Measurements from ENCODE around the gene GLYAT.

GLYAT gene

GRCh38 chr11:58741127-58741526 is 9.4 kb upstream of the GLYAT start:
- H3K4me3 ChIP-seq (ENCODE audit: low read depth in 1 of 2, low read length in 2 of 2): no peak overlapping the region
- H3K27ac ChIP-seq (ENCODE audit: low read depth, low read length): no peak overlapping the region
- H3K27me3 ChIP-seq (ENCODE audit: control insufficient read depth in 1 of 2, insufficient read depth in 2 of 2, low read length in 2 of 2): no peaks in the 10 kb centered on the region
- H3K9ac ChIP-seq (ENCODE audit: low read length): no peak overlapping the region
- H3K36me3 ChIP-seq (ENCODE audit: insufficient read depth, low read length): no peaks in the 10 kb centered on the region
- H3K4me1 ChIP-seq (ENCODE audit: insufficient read depth, low read length): no peaks in the 10 kb centered on the region
- H3K9me3 ChIP-seq (ENCODE audit: low read length): peaks cover 9% of the 10 kb centered on the region

- H3K27me3 ChIP-seq (ENCODE audit: control insufficient read depth in 1 of 2, insufficient read depth in 2 of 2, low read length in 2 of 2): no peaks in the 10 kb centered on the region
- H3K36me3 ChIP-seq (ENCODE audit: insufficient read depth, low read length): no peaks in the 10 kb centered on the region
- H3K27ac ChIP-seq (ENCODE audit: low read depth, low read length): no peak overlapping the region
- H3K9me3 ChIP-seq (ENCODE audit: low read length): peaks cover 9% of the 10 kb centered on the region
- no peak overlapping the region for H3K9ac ChIP-seq (ENCODE audit: low read length)
- H3K4me1 ChIP-seq (ENCODE audit: insufficient read depth, low read length): no peaks in the 10 kb centered on the region
- no peak overlapping the region for H3K4me3 ChIP-seq (ENCODE audit: low read depth in 1 of 2, low read length in 2 of 2)
Observed at GRCh38 chr11:58740447-58740846, 8.7 kb upstream of the GLYAT start.

DNA sequence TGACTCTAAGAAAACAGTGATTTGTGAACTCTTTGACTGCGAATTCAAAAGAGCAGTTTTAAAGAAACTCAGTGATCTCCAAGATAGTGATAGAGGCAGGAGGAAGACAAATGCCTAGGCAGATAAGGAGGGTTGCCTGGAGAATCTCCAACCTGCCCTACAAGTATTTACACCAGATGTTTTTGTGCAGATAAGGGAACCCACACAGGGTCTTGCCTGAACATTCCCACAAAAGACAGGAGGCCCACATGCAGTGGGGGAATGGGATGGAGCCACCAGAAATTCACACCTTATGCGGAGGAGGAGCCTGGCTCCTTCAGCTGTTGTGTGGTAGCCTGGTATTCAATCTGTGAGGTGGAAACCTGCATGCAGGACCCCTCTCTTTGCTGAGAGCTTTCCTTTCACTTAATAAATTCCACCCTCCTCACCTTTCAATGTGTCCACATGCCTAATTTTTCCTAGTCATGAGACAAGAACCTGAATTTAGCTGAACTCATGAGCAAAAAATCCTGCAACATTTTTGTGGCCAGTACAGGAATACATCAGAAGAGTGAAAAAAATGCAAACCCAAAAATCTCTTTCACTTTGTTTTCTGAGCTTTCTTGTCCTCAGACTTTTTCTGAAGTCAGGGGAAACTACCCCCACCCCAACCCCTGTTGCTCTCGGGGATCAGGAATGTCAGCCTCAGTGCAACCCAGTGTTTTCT is 8.1 kb upstream of the GLYAT start:
- H3K4me1 ChIP-seq (ENCODE audit: insufficient read depth, low read length): no peaks in the 10 kb centered on the region
- no peaks in the 10 kb centered on the region for H3K27me3 ChIP-seq (ENCODE audit: control insufficient read depth in 1 of 2, insufficient read depth in 2 of 2, low read length in 2 of 2)
- H3K4me3 ChIP-seq (ENCODE audit: low read depth in 1 of 2, low read length in 2 of 2): no peak overlapping the region
- no peak overlapping the region for H3K9ac ChIP-seq (ENCODE audit: low read length)
- H3K36me3 ChIP-seq (ENCODE audit: insufficient read depth, low read length): no peaks in the 10 kb centered on the region
- no peak overlapping the region for H3K27ac ChIP-seq (ENCODE audit: low read depth, low read length)
- H3K9me3 ChIP-seq (ENCODE audit: low read length): peaks cover 9% of the 10 kb centered on the region

GRCh38 chr11:58734681-58735490 is 3.1 kb upstream of the GLYAT start:
- Histone ChIP-seq H3K4me3 (ENCODE audit: low read depth in 1 of 2, low read length in 2 of 2) (no peak overlapping the region), H3K4me1 (ENCODE audit: insufficient read depth, low read length) (no peaks in the 10 kb centered on the region), H3K9ac (ENCODE audit: low read length) (no peak overlapping the region), H3K9me3 (ENCODE audit: low read length) (no peaks in the 10 kb centered on the region), H3K27me3 (ENCODE audit: control insufficient read depth in 1 of 2, insufficient read depth in 2 of 2, low read length in 2 of 2) (no peaks in the 10 kb centered on the region), H3K36me3 (ENCODE audit: insufficient read depth, low read length) (no peaks in the 10 kb centered on the region), H3K27ac (ENCODE audit: low read depth, low read length) (no peak overlapping the region)

DNA sequence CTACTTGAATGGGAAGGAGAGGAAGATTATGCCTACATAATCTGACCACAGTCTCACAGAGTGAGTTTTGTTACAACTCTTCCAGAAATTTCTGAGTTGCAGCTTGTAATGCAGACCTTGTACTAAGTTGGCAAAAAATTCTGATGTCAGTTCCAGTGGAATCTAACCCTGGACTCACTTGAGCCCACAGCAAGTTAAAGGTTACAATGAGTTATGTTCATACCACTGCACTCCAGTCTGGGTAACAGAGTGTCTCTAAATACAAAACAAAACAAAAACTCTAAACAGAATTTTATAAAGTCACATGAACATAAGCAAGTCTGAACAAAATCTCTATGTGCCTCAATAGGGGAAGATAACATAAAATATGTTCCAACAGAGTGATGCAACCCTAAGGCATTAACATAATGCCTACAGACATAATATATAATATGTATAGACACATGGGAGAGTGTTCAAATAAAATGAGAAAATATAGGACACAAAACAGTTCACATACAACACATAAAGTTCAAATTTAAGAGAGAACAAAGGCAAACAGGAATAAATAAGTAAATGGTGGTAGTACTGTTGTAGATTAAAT is 1.1 kb downstream of the GLYAT start:
- Histone ChIP-seq H3K4me3 (ENCODE audit: low read depth in 1 of 2, low read length in 2 of 2) (no peak overlapping the region), H3K9ac (ENCODE audit: low read length) (no peak overlapping the region), H3K36me3 (ENCODE audit: insufficient read depth, low read length) (no peaks in the 10 kb centered on the region), H3K27me3 (ENCODE audit: control insufficient read depth in 1 of 2, insufficient read depth in 2 of 2, low read length in 2 of 2) (no peaks in the 10 kb centered on the region), H3K27ac (ENCODE audit: low read depth, low read length) (no peak overlapping the region), H3K4me1 (ENCODE audit: insufficient read depth, low read length) (no peaks in the 10 kb centered on the region), H3K9me3 (ENCODE audit: low read length) (no peaks in the 10 kb centered on the region)

- Histone ChIP-seq H3K9ac (ENCODE audit: low read length) (no peak overlapping the region), H3K9me3 (ENCODE audit: low read length) (no peaks in the 10 kb centered on the region), H3K4me1 (ENCODE audit: insufficient read depth, low read length) (no peaks in the 10 kb centered on the region), H3K4me3 (ENCODE audit: low read depth in 1 of 2, low read length in 2 of 2) (no peak overlapping the region), H3K27ac (ENCODE audit: low read depth, low read length) (no peak overlapping the region), H3K36me3 (ENCODE audit: insufficient read depth, low read length) (no peaks in the 10 kb centered on the region), H3K27me3 (ENCODE audit: control insufficient read depth in 1 of 2, insufficient read depth in 2 of 2, low read length in 2 of 2) (no peaks in the 10 kb centered on the region)
Observed at GRCh38 chr11:58727415-58727797, 4.3 kb downstream of the GLYAT start.

DNA sequence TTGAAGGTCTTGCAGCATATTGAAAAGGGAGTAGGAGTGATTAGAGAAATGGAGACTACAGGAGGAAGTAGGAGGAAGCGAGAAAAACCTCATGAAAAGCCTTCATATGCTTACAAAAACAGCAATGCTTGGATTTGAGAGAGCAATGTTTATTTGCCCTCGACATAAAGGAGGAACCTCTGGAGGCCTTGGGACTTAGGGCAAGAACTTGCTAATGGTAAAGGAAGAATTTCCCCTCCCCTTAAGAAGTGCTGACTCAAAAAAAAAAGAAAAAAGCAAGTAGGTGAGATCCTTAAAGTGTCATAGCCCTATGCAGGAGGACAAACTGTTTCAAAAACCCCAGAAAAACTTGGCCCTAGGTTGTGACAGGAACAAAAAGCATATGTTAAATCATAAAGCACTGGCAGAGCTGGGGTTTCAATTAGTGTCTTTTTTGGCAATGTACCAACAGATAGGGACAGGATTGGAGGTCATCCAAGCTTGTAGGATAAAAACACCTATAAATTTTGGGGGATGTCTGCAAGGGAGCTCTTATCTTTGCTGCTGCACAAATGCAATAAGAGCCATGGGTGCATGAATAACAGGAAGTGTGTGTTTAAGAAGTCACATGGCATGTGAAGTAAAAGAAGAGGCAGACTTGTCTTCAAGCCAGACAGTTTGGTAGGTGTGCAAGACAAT is 4.9 kb downstream of the GLYAT start:
- Histone ChIP-seq H3K36me3 (ENCODE audit: insufficient read depth, low read length) (no peaks in the 10 kb centered on the region), H3K27ac (ENCODE audit: low read depth, low read length) (no peak overlapping the region), H3K4me3 (ENCODE audit: low read depth in 1 of 2, low read length in 2 of 2) (no peak overlapping the region), H3K27me3 (ENCODE audit: control insufficient read depth in 1 of 2, insufficient read depth in 2 of 2, low read length in 2 of 2) (no peaks in the 10 kb centered on the region), H3K9ac (ENCODE audit: low read length) (no peak overlapping the region), H3K4me1 (ENCODE audit: insufficient read depth, low read length) (no peaks in the 10 kb centered on the region), H3K9me3 (ENCODE audit: low read length) (no peaks in the 10 kb centered on the region)

DNA sequence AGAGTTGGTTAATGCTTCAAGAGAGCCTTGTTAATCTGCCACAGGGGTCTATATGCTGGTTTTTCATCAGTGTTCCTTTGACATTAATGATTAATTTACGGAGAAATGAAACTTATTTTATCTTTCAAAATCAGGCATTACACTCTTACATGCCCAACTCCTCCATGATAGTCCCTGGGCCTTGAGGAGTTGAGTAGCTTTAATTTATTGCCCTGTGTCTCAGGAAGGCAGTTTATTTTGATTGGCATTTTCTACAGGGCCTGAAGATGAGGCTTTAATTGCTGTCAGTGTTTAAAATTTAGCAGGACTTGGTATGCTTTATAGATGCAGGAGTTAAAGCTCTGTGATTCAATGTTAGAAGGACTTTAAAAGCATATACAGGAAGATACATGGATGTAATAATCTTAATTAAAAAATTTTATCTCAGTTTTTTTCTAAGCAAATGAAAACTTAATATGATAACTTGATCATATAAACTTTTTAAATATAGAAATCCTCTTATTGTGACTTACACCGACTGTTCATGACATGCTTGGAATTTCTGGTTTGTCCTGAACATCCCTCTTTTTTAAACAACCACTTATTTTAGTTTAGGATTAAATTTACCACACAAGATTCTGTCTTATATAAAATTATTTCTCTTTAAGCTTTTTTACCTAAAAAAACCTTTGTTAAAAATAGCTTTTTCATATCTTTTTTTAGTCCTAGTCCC is 12.2 kb downstream of the GLYAT start:
- no peak overlapping the region for H3K9ac ChIP-seq (ENCODE audit: low read length)
- H3K4me3 ChIP-seq (ENCODE audit: low read depth in 1 of 2, low read length in 2 of 2): no peak overlapping the region
- no peaks in the 10 kb centered on the region for H3K9me3 ChIP-seq (ENCODE audit: low read length)
- H3K4me1 ChIP-seq (ENCODE audit: insufficient read depth, low read length): no peaks in the 10 kb centered on the region
- H3K27ac ChIP-seq (ENCODE audit: low read depth, low read length): no peak overlapping the region
- no peaks in the 10 kb centered on the region for H3K27me3 ChIP-seq (ENCODE audit: control insufficient read depth in 1 of 2, insufficient read depth in 2 of 2, low read length in 2 of 2)
- no peaks in the 10 kb centered on the region for H3K36me3 ChIP-seq (ENCODE audit: insufficient read depth, low read length)

- Histone ChIP-seq H3K4me1 (ENCODE audit: insufficient read depth, low read length) (no peaks in the 10 kb centered on the region), H3K9ac (ENCODE audit: low read length) (no peak overlapping the region), H3K9me3 (ENCODE audit: low read length) (no peaks in the 10 kb centered on the region), H3K4me3 (ENCODE audit: low read depth in 1 of 2, low read length in 2 of 2) (no peak overlapping the region), H3K27me3 (ENCODE audit: control insufficient read depth in 1 of 2, insufficient read depth in 2 of 2, low read length in 2 of 2) (no peaks in the 10 kb centered on the region), H3K27ac (ENCODE audit: low read depth, low read length) (no peak overlapping the region), H3K36me3 (ENCODE audit: insufficient read depth, low read length) (no peaks in the 10 kb centered on the region)
Observed at GRCh38 chr11:58712531-58712930, 19.2 kb downstream of the GLYAT start.

DNA sequence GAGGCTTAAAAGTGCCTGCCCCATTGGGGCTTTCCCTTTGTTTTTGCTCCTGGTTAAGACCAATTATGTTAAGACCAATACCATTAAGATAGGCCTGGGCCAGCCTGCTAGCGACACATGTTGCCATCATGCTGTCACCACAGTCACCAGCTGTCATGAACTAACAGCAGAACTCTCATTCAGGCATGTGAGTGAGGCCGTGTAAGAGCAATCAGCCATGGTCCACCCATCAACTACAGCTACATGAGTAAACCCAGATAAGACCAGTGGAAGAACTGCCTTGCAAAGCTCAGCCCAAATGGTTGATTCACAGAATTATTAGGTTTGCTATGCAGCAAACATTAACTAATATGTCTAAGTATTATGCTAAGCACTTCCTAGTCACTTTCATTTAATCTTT is 19.9 kb downstream of the GLYAT start:
- Histone ChIP-seq H3K4me1 (ENCODE audit: insufficient read depth, low read length) (no peaks in the 10 kb centered on the region), H3K27ac (ENCODE audit: low read depth, low read length) (no peak overlapping the region), H3K9me3 (ENCODE audit: low read length) (no peaks in the 10 kb centered on the region), H3K9ac (ENCODE audit: low read length) (no peak overlapping the region), H3K27me3 (ENCODE audit: control insufficient read depth in 1 of 2, insufficient read depth in 2 of 2, low read length in 2 of 2) (no peaks in the 10 kb centered on the region), H3K4me3 (ENCODE audit: low read depth in 1 of 2, low read length in 2 of 2) (no peak overlapping the region), H3K36me3 (ENCODE audit: insufficient read depth, low read length) (no peaks in the 10 kb centered on the region)

DNA sequence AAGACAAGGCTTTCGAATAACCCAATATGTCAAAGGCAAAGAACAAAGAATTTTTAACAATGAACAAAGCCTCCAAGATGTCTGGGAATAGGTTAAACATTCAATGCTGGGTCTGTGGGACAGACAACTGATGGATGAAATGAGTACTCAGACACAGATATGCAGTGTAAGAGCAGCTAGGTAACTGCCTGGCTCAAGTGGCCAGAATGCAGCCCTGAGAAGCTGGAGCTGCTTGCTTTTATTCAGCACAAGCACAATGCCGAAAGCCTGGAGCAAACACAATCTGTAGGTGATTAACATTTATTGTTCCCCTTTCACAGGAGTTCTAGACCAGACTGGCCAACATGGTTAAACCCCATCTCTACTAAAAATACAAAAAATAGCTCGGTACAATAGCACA is 24.0 kb downstream of the GLYAT start:
- Histone ChIP-seq H3K4me3 (ENCODE audit: low read depth in 1 of 2, low read length in 2 of 2) (no peak overlapping the region), H3K27me3 (ENCODE audit: control insufficient read depth in 1 of 2, insufficient read depth in 2 of 2, low read length in 2 of 2) (no peaks in the 10 kb centered on the region), H3K9ac (ENCODE audit: low read length) (no peak overlapping the region), H3K9me3 (ENCODE audit: low read length) (no peaks in the 10 kb centered on the region), H3K4me1 (ENCODE audit: insufficient read depth, low read length) (no peaks in the 10 kb centered on the region), H3K27ac (ENCODE audit: low read depth, low read length) (no peak overlapping the region), H3K36me3 (ENCODE audit: insufficient read depth, low read length) (no peaks in the 10 kb centered on the region)

All from muscle layer of colon (tissue), 2 donors.